GM19043 (cell line): ENCODE data around the gene MSI1.
A peak's percentile ranks its signal among the peaks of the same experiment; 100 is the strongest.

Source experiments
- ATAC-seq: cut with Tn5 transposase; IDR thresholded peaks from one replicate; pipeline ENCODE4 v1.9.1; 2021; ENCODE audit warnings: low read depth; ENCODE audit not compliant: unreplicated experiment

Gene MSI1

DNA sequence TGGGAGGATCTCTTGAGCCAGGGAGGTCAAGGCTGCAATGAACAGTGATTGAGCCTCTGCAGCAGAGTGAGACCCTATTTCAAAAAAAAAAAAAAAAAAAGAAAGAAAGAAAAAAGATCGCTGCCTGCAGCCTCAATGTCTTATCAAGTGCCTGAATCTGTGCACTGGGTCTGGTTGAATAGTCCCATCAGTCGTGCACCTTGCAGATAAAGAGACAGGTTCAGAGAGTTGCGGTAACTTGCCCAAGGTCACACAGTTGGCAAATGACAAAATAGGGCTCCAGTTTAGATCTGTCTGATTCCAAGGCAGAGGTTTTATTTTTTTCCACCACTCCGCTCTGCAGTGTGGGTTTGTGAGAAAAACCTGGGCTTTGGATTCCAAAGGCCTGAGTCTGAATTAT, 40.7 kb downstream of the MSI1 start:
- ATAC-seq: no peak

DNA sequence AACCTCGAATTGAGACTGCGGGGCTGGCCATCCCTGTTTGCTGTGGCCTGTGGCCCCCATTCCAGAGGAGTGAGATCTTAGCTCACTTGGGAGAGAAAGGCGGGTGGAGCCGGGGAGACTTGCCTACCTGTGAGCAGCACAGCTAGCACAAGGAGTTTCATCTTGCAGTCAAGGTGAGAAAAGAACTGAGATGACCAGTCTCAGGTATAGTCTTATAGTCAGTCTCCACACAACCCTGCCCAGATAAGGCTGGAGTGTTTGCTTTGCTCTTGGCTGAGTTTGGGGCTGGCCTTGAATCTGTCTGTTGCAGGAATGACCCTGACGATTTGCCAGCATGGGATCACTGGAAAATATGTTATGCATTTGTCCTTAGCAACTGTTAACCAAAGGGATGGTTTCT, 41.4 kb downstream of the MSI1 start, which contains the start of gene PLA2G1B:
TSS of gene PLA2G1B (minus strand) at position 187 of the 400 bp plus-strand sequence. CDS start at position 161, 26 bp downstream.
- no peak for ATAC-seq

DNA sequence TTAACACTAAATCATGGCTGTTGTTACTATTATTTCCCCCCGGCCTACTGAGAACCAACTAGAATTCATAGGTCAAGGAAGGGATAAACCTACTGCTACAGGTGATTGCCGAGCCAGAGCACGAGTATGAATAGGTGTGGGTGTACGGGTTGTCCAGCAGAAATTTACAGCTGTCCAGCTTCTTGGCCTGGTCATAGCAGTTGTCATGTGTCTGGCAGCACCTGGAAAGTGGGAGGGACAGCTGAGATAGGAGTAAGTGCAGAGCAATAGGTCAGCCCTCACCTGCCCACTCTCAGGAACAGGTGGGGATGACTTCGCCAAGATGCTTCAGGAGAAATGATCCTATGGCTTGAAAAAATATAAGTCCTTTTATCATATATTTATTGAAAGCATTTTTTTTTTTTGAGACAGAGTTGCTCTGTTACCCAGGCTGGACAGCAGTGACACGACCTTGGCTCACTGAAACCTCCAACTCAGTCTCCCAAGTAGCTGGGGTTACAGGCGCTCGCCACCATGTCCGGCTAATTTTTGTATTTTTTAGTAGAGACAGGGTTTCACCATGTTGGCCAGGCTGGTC, 44.0 kb downstream of the MSI1 start:
- no peak for ATAC-seq

DNA sequence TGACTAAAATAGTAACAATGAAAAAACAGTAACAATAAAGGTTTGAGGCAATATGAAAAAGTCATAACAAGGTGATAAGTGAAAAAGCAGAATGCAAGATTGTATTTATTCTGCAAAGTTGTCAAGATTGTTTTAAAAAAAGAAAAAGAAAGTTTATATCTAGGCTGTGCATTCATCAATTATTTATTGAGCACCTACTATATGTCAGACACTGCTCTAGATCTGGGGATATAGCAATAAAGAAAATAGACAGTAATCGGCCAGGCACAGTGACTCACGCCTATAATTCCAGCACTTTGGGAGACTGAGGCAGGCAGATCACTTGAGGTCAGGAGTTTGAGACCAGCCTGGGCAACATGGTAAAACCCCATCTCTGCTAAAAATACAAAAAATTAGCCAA, 45.2 kb downstream of the MSI1 start:
- no peak for ATAC-seq

DNA sequence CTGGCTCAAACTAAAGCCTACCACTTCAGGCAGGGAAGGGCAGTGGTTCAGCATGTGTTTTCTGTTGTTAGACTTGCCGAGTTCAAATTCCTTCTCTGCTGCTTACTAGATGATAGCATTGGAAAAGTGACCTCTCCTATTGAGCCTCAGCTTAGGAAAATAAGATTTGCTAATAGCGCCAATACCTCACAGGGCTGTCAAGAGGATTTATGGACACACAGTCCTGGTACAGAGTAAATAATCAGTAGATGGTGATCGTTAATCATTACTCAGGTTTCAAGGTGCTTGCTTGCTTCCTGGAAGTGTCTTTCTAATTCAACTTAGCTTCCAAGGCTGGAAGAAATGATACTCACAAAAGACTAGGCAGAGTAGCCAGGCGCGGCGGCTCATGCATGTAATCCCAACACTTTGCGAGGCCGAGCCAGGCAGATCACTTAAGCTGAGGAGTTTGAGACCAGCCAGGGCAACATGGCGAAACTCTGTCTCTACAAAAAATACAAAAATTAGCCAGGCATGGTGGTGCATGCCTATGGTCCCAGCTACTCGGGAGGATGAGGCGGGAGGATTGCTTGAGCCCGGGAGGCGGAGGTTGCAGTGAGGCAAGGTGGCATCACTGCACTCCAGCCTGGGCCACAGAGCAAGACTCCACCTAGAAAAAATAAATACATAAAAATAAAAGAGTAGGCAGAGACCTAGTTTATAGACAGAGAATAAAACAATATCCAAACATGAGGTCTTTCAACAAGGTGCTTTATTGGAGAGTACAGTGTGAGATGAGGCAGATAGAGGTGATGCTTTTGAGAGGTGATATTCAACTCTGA, 47.4 kb downstream of the MSI1 start:
- no peak for ATAC-seq

DNA sequence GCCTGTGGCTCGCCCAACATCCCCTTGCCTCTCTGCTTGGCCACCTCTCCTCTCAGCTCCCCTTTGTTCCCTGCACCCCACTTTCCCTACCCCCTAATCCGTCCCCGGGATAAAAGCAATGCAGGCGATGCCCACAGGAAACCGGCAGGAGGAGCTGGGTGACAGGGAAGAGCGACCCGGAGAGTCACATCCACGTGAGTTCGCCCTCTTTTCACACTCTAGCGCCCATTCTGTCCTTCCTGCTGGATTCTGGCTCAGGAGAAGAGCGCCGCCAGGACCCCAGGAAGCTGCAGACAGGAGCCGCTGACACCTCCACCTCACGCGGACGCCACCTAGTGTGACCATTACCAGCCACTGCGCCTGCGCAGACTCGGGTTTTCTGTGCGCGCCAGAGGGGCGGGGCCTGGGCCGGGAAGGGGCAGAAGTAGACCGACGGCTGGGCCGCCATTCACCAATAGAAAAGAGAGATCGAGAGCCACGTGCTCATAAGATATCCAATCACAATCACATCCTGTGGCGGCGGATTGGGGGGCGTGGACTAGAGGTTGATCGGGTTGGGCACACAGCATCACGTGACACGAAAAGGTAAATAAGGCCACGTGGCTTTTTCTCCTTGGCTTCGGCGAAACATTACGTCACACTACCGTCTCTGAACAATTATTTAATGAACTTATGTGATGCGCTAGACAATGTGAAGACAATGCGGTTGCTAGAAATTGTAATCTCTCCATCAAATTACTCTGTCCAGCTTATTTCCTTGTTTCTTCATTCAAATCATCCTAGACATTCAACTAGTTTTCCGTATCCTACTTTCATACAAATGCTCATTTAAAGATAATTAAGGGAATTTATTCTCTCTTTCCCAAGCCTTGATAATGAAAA, 51.5 kb downstream of the MSI1 start:
- ATAC-seq: peak; percentile 100

DNA sequence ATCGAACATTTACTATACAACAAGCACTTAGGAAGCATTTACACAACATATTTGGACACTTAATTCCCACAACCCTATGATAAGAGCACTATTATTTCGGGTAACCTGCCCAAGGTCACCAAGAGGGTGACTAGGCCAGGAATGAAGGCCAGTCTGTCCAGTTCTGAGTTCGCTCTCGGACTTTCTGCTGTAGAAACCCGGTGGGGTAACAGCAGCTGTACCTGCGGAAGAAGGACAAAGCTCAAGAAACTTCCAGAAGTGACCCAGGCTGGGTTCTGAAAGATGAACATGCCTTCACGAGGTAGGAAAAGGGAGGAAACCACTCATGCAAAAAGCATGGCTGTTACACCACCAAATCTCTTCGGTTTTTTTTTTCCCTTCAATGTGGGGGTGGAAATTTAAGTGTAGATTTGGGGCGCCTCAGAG, 52.2 kb downstream of the MSI1 start:
- ATAC-seq: no peak

DNA sequence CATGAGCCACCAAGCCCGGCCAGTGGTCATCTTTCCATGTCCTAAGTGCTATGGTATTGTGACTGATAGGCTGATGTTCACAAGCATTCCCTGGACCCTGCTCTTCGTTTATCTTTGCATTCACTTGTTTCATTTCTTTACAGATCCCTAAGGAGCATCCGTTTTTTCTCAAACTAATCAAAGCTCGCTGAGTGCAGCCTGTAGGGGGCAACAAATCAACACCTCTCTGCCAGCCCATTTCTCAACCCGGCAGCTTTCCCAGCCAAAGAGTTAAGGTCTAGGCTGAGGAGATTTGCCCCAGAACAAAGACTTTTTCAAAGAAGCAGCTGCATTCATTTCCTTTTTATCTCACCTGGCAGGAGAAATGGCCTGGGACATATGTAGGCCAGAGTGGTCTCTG, 54.7 kb downstream of the MSI1 start:
- no peak for ATAC-seq

DNA sequence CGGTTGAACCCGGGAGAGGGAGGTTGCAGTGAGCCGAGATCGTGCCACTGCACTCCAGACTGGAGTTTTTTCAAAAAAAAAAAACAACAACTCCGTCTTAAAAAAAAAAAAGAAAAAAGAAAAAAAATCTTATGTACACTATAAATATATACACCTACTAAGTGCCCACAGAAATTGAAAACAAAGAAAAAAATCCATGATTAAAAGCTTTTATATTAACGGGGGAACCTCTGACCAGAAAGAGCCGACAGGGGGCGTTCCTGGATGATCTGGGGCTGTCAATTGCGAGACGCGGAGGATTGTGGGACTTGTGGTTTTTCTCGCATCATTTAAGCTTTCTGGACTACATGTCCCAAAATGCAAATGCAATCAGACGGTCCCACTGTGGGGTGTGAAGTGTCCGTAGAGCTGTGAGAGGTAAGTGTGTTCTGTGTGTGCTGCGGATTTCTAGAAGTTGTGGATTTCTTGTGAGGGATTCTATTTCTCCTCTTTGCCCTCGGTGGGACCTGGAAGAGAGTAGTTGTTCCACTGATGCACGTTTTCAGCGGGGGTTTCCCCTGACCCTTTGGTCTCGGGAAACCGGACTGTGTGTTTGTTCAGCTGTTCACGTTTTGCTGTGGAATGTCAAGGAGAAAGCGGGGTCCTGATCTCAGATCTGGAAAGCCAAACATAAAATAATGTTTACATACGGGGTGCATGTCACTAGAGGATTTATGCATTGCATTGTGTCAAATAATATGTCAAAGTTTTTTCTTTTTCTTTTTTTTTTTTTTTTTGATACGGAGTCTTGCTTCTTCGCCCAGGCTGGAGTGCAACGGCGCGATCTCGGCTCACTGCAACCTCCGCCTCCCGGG, 66.8 kb downstream of the MSI1 start, which contains the start of gene SIRT4:
TSS of gene SIRT4 (plus strand) at position 360 of the 854 bp plus-strand sequence. CDS start 1,241 bp downstream, outside the sequence.
- ATAC-seq: peak; percentile 99

DNA sequence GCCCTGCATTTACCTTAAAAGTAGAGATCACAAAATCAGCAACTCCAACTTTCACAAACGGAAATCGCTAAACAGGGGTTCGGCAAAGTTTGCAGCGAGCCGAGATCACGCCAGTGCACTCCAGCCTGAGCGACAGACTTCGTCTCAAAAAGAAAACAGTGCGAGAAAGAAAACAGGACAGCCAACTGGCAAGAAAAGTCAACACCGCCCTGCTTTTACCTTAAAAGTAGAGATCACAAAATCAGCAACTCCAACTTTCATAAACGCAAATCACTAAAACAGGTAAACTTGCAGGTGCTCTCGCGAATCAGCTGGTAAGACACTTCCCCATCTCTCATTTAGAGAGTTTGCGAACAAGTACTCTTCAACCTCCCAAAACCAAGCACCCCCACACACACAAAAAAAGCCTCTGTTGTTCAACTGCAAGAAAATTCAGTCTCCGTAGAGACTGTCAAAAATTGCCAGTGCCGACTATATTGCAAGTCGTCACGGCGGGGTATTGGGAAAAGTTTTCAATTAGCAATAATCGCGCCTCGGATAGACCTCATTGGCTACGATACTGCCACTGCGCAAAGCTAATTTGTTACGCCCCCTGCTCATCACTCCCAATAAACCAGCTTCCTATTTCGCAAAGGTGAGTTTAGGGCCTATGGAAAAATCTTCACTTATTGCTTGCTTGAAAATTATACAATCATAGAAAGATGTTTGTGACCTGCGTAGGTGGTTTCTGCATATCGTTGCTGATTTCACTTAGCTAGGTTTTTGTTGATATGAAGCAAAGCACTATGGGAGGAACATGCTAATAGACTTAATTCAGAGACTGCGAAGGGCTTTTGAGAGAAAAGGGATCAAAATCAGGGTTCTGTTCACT, 76.1 kb downstream of the MSI1 start, which contains the start of gene RNU4-1:
TSS of gene RNU4-1 (minus strand) at position 577 of the 871 bp plus-strand sequence.
- ATAC-seq: peak; percentile 47

DNA sequence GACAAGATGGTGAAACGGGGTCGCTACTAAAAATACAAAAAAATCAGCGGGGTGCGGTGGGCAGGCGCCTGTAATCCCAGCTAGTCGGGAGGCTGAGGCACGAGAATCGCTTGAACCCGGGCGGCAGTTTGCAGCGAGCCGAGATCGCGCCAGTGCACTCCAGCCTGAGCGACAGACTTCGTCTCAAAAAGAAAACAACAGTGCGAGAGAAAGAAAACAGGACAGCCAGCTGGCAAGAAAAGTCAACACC, 76.6 kb downstream of the MSI1 start:
- no peak for ATAC-seq
